ENCODE results near the gene ADARB2.

Gene ADARB2

GRCh38 chr10:1745780-1746456 is 8.6 kb upstream of the ADARB2 start:
- Histone ChIP-seq H3K27ac (ENCODE audit: poor library complexity, severe bottlenecking) (no peak overlapping the region), H3K9me3 (ENCODE audit: severe bottlenecking) (no peaks in the 10 kb centered on the region), H3K4me3 (ENCODE audit: severe bottlenecking) (no peak overlapping the region), H3K36me3 (ENCODE audit: low read depth) (no peaks in the 10 kb centered on the region), H3K27me3 (ENCODE audit: insufficient read depth, poor library complexity, severe bottlenecking) (peaks cover 13% of the 10 kb centered on the region), H3K4me1 (ENCODE audit: insufficient read depth, poor library complexity, severe bottlenecking) (no peaks in the 10 kb centered on the region)
- DNase-seq (ENCODE audit: low spot score) (no peak), ATAC-seq (ENCODE audit: low read depth) (no peak)
- TF ChIP-seq CTCF (IDR thresholded peaks at IDR 0.05; ENCODE audit: poor library complexity, severe bottlenecking): no peak

GRCh38 chr10:1744524-1744923 is 7.2 kb upstream of the ADARB2 start:
- H3K27me3 ChIP-seq (ENCODE audit: insufficient read depth, poor library complexity, severe bottlenecking): peaks cover 26% of the 10 kb centered on the region
- no peak for TF ChIP-seq CTCF (IDR thresholded peaks at IDR 0.05; ENCODE audit: poor library complexity, severe bottlenecking)
- no peak overlapping the region for H3K4me3 ChIP-seq (ENCODE audit: severe bottlenecking)

GRCh38 chr10:1743141-1743540 is 5.8 kb upstream of the ADARB2 start:
- Histone ChIP-seq H3K27ac (ENCODE audit: poor library complexity, severe bottlenecking) (no peak overlapping the region), H3K4me3 (ENCODE audit: severe bottlenecking) (no peak overlapping the region), H3K4me1 (ENCODE audit: insufficient read depth, poor library complexity, severe bottlenecking) (no peaks in the 10 kb centered on the region), H3K9me3 (ENCODE audit: severe bottlenecking) (no peaks in the 10 kb centered on the region), H3K36me3 (ENCODE audit: low read depth) (no peaks in the 10 kb centered on the region), H3K27me3 (ENCODE audit: insufficient read depth, poor library complexity, severe bottlenecking) (peaks cover 40% of the 10 kb centered on the region)
- ATAC-seq (ENCODE audit: low read depth): no peak
- TF ChIP-seq CTCF (IDR thresholded peaks at IDR 0.05; ENCODE audit: poor library complexity, severe bottlenecking): no peak
- DNase-seq (ENCODE audit: low spot score): no peak

More at GRCh38 chr10:1744524-1744923, 7.2 kb upstream of the ADARB2 start:
- Histone ChIP-seq H3K9me3 (ENCODE audit: severe bottlenecking) (no peaks in the 10 kb centered on the region), H3K27ac (ENCODE audit: poor library complexity, severe bottlenecking) (no peak overlapping the region), H3K4me1 (ENCODE audit: insufficient read depth, poor library complexity, severe bottlenecking) (no peaks in the 10 kb centered on the region), H3K36me3 (ENCODE audit: low read depth) (no peaks in the 10 kb centered on the region)
- ATAC-seq (ENCODE audit: low read depth) (no peak), DNase-seq (ENCODE audit: low spot score) (no peak)

- peaks cover 57% of the 10 kb centered on the region for H3K27me3 ChIP-seq (ENCODE audit: insufficient read depth, poor library complexity, severe bottlenecking)
- no peak overlapping the region for H3K4me3 ChIP-seq (ENCODE audit: severe bottlenecking)
- DNase-seq (ENCODE audit: low spot score) (no peak), ATAC-seq (ENCODE audit: low read depth) (no peak)
- H3K36me3 ChIP-seq (ENCODE audit: low read depth): no peaks in the 10 kb centered on the region
- no peak for TF ChIP-seq CTCF (IDR thresholded peaks at IDR 0.05; ENCODE audit: poor library complexity, severe bottlenecking)
- H3K4me1 ChIP-seq (ENCODE audit: insufficient read depth, poor library complexity, severe bottlenecking): no peaks in the 10 kb centered on the region
- H3K9me3 ChIP-seq (ENCODE audit: severe bottlenecking): no peaks in the 10 kb centered on the region
- no peak overlapping the region for H3K27ac ChIP-seq (ENCODE audit: poor library complexity, severe bottlenecking)
Observed at GRCh38 chr10:1741450-1741849, 4.1 kb upstream of the ADARB2 start.

GRCh38 chr10:1739751-1740150 is 2.4 kb upstream of the ADARB2 start:
- DNase-seq (ENCODE audit: low spot score) (no peak), ATAC-seq (ENCODE audit: low read depth) (no peak)
- Histone ChIP-seq H3K27me3 (ENCODE audit: insufficient read depth, poor library complexity, severe bottlenecking) (peaks cover 74% of the 10 kb centered on the region), H3K4me1 (ENCODE audit: insufficient read depth, poor library complexity, severe bottlenecking) (no peaks in the 10 kb centered on the region), H3K9me3 (ENCODE audit: severe bottlenecking) (no peaks in the 10 kb centered on the region), H3K36me3 (ENCODE audit: low read depth) (no peaks in the 10 kb centered on the region), H3K27ac (ENCODE audit: poor library complexity, severe bottlenecking) (no peak overlapping the region), H3K4me3 (ENCODE audit: severe bottlenecking) (no peak overlapping the region)
- TF ChIP-seq CTCF (IDR thresholded peaks at IDR 0.05; ENCODE audit: poor library complexity, severe bottlenecking): no peak

Data from RWPE2 (cell line).